ENCODE data around the gene HES7.
A peak's percentile ranks its signal among the peaks of the same experiment; 100 is the strongest.
"Not testable (repeated sequence)": the region's sequence is repeated elsewhere in the genome, so short reads cannot be mapped to it uniquely, and the experiment has no call there.

HES7 gene

GRCh38 chr17:8121681-8122421, 2.1 kb downstream of the HES7 start:
- no peak for DNase-seq

GRCh38 chr17:8121407-8121680, 2.6 kb downstream of the HES7 start:
- DNase-seq: no peak

GRCh38 chr17:8120520-8121406, 3.1 kb downstream of the HES7 start:
- DNase-seq: peak; percentile 91

- peak; percentile 97 for DNase-seq
Observed at GRCh38 chr17:8119581-8120519, 4.1 kb downstream of the HES7 start.

- peak; percentile 96 for DNase-seq
Observed at GRCh38 chr17:8118769-8119580, 4.9 kb downstream of the HES7 start.

GRCh38 chr17:8117980-8118768, 5.7 kb downstream of the HES7 start, which contains the start of gene ALOXE3:
Gene ALOXE3 (minus strand): TSS chr17:8118514. CDS start chr17:8117990, 524 bp downstream.
- DNase-seq: peak; percentile 19

GRCh38 chr17:8117367-8117979, 6.4 kb downstream of the HES7 start:
- DNase-seq: no peak

- no peak for DNase-seq
Observed at GRCh38 chr17:8116776-8117175, 7.1 kb downstream of the HES7 start.

GRCh38 chr17:8110907-8111306, 13.0 kb downstream of the HES7 start:
- DNase-seq: no peak

- no peak for DNase-seq
Observed at GRCh38 chr17:8110456-8110804, 13.5 kb downstream of the HES7 start.

GRCh38 chr17:8109661-8110455, 14.0 kb downstream of the HES7 start:
- DNase-seq: peak; percentile 41

- no peak for DNase-seq
Observed at GRCh38 chr17:8108972-8109660, 14.8 kb downstream of the HES7 start.

- DNase-seq: not testable (repeated sequence)
Observed at GRCh38 chr17:8106980-8107379, 16.9 kb downstream of the HES7 start.

GRCh38 chr17:8105957-8106398, 17.9 kb downstream of the HES7 start:
- DNase-seq: no peak

- no peak for DNase-seq
Observed at GRCh38 chr17:8104911-8105310, 19.0 kb downstream of the HES7 start.

- DNase-seq: no peak
Observed at GRCh38 chr17:8103549-8103948, 20.4 kb downstream of the HES7 start.

- DNase-seq: no peak
Observed at GRCh38 chr17:8101721-8102120, 22.2 kb downstream of the HES7 start.

GRCh38 chr17:8100763-8101162, 23.1 kb downstream of the HES7 start:
- DNase-seq: no peak

GRCh38 chr17:8100111-8100510, 23.8 kb downstream of the HES7 start:
- DNase-seq: no peak
